ENCODE data around the gene CTSV.

DNA sequence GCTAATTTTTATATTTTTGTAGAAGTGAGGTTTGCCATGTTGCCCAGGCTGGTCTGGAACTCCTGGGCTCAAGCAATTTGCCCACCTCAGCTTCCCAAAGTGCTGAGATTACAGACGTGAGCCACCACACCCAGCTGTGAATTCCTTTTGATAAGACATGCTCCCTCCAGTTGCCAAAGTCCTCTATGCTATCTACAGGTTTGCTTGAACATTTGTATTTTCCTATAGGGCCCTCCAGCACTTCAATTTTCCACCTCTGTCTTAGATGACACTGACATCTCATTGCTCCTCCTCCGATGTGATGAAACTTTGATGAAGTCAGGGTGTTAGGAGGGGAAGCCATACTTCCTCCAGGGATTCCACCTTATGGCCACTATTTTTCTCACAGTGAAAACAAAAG lies 25.2 kb upstream of the CTSV start:
- TF ChIP-seq EZH2 (IDR thresholded peaks at IDR 0.05; ENCODE audit: low read depth) (no peak), CTCF (conservative IDR thresholded peaks at IDR 0.05) (no peak)

Data from PC-9 (cell line).